B cell (primary cell): ENCODE results near the gene PSAPL1. TPM values are rescaled to one million over a fixed set of nuclear protein-coding genes. Genes with fewer than 3 reads are reported as not detected.

Source experiments
- ATAC-seq: fragments of 200-7000 bp; cut with Tn5 transposase; one replicate; pipeline ENCODE4 v1.10.0; 2021; ENCODE audit warnings: low read depth, mild to moderate bottlenecking, moderate number of reproducible peaks, moderate library complexity
- CTCF ChIA-PET: fragments of 350-600 bp; sonication (Branson Sonifier 250); formaldehyde crosslinking; loops from one replicate; lab custom pipeline; 2021; ENCODE audit warnings: antibody characterized with exemption, inconsistent platforms; lab: Charles Lee
- POLR2A ChIA-PET: fragments of 350-600 bp; sonication (Branson Sonifier 250); formaldehyde crosslinking; loops from one replicate; lab custom pipeline; 2021; ENCODE audit warnings: antibody characterized with exemption; lab: Charles Lee
- DNase-seq: peaks from one replicate; pipeline ENCODE4 v3.0.0; 2013
- H2AFZ ChIP-seq: 2 replicates; pipeline ENCODE4 v1.6.1; 2012; ENCODE audit warnings: mild to moderate bottlenecking, low read depth, low read length; ENCODE audit not compliant: insufficient read depth, poor library complexity, severe bottlenecking
- H3K27ac ChIP-seq, 2 donors: 1 replicate in 1 of 2; 2 replicates in 1 of 2; pipeline ENCODE4 v1.5.1; 2012 to 2013; ENCODE audit warnings: low read length in 2 of 2, mild to moderate bottlenecking in 2 of 2, moderate library complexity in 1 of 2
- H3K27me3 ChIP-seq, 4 experiments: fragments of 200-600 bp in 1 of 4; sonication (generic) in 1 of 4; replicated peaks in 1 of 4; 1 replicate in 2 of 4; 2 replicates in 2 of 4; pipeline versions ENCODE4 v1.6.1 to v1.7.0; 2013 to 2016; ENCODE audit warnings: low read length in 3 of 4, mild to moderate bottlenecking in 2 of 4, mixed read lengths in 1 of 4, moderate library complexity in 1 of 4; ENCODE audit not compliant: insufficient read depth in 4 of 4, control insufficient read depth in 3 of 4; ENCODE audit errors: control extremely low read depth in 1 of 4
- H3K36me3 ChIP-seq, 2 experiments: replicated peaks in 1 of 2; 1 replicate in 1 of 2; 2 replicates in 1 of 2; pipeline versions ENCODE4 v1.6.1 to v1.7.1; 2013; ENCODE audit warnings: low read length in 1 of 2; ENCODE audit not compliant: insufficient read depth in 2 of 2, control insufficient read depth in 1 of 2; ENCODE audit errors: control extremely low read depth in 1 of 2, extremely low read depth in 1 of 2
- H3K4me1 ChIP-seq, 2 donors: fragments of 200-600 bp in 1 of 2; sonication (generic) in 1 of 2; 1 replicate in 1 of 2; 2 replicates in 1 of 2; pipeline versions ENCODE4 v1.5.1 to v1.6.1; 2013 to 2017; ENCODE audit warnings: low read length in 2 of 2; ENCODE audit not compliant: control insufficient read depth in 2 of 2, insufficient read depth in 2 of 2
- H3K4me2 ChIP-seq: replicated peaks from 2 replicates; pipeline ENCODE3; 2012; ENCODE audit warnings: mild to moderate bottlenecking, low read depth, low read length; ENCODE audit not compliant: poor library complexity, severe bottlenecking
- H3K4me3 ChIP-seq, 5 experiments: fragments of 200-600 bp in 1 of 5; sonication (generic) in 1 of 5; 1 replicate in 3 of 5; 2 replicates in 2 of 5; pipeline versions ENCODE4 v1.5.1 to v1.7.0; 2011 to 2016; ENCODE audit warnings: low read length in 4 of 5, mild to moderate bottlenecking in 4 of 5, low read depth in 2 of 5, control low read depth in 1 of 5, moderate library complexity in 1 of 5; ENCODE audit not compliant: insufficient read depth in 1 of 5; ENCODE audit errors: control extremely low read depth in 1 of 5, extremely low read depth in 1 of 5
- H3K79me2 ChIP-seq: fragments of 200-600 bp; sonication (generic); one replicate; pipeline ENCODE4 v1.6.0; 2016; ENCODE audit warnings: low read length; ENCODE audit not compliant: control insufficient read depth, insufficient read depth
- H3K9ac ChIP-seq: fragments of 200-600 bp; sonication (generic); 2 replicates; pipeline ENCODE4 v1.6.1; 2017; ENCODE audit warnings: mild to moderate bottlenecking, low read length, moderate library complexity
- H3K9me3 ChIP-seq, 3 donors: one replicate each; pipeline versions ENCODE4 v1.6.1 to v1.7.1; 2013; ENCODE audit warnings: low read length in 2 of 3; ENCODE audit not compliant: control insufficient read depth in 2 of 3, insufficient read depth in 1 of 3; ENCODE audit errors: control extremely low read depth in 1 of 3
- H4K20me1 ChIP-seq: 2 replicates; pipeline ENCODE4 v1.6.0; 2012; ENCODE audit warnings: mild to moderate bottlenecking, low read length; ENCODE audit not compliant: insufficient read depth, control insufficient read depth, poor library complexity, severe bottlenecking
- H3K27ac Mint-ChIP-seq: one replicate; pipeline ENCODE4 v1.8.0; 2021; ENCODE audit warnings: mixed read lengths
- H3K27me3 Mint-ChIP-seq: one replicate; pipeline ENCODE4 v1.8.0; 2021; ENCODE audit warnings: mixed read lengths
- H3K4me1 Mint-ChIP-seq: one replicate; pipeline ENCODE4 v1.8.0; 2021; ENCODE audit warnings: mixed read lengths
- H3K4me3 Mint-ChIP-seq: one replicate; pipeline ENCODE4 v1.8.0; 2021; ENCODE audit warnings: mixed read lengths
- H3K9me3 Mint-ChIP-seq: one replicate; pipeline ENCODE4 v1.8.0; 2022; ENCODE audit warnings: mixed read lengths; ENCODE audit not compliant: insufficient read depth
- CTCF ChIP-seq: fragments of 200-600 bp; IDR thresholded peaks from one replicate; pipeline ENCODE4 v1.8.0; 2022; ENCODE audit warnings: antibody characterized with exemption, mild to moderate bottlenecking
- EZH2 ChIP-seq: IDR thresholded peaks from 2 replicates; pipeline ENCODE4 v1.6.1; 2012; ENCODE audit warnings: borderline replicate concordance, low read depth, mild to moderate bottlenecking, moderate library complexity, low read length; ENCODE audit not compliant: insufficient read depth, poor library complexity, severe bottlenecking
- WGBS: methylation state at CpG from one replicate; pipeline ENCODE4 v1.1.5; 2013; ENCODE audit warnings: missing lambda C conversion rate; ENCODE audit not compliant: insufficient coverage; 5-methylcytosine and 5-hydroxymethylcytosine counted together
- intact Hi-C: fragments of 100-400 bp; cut with micrococcal nuclease; formaldehyde crosslinking; loops from one replicate; pipeline ENCODE4 v1.10.0; 2022
- polyA plus RNA-seq: library from polyadenylated mRNA; depleted of rRNA; stranded (reverse); fragments of >200 nt; gene quantifications from 2 replicates; pipeline ENCODE4 v1.2.3, GENCODE V29; 2012
- total RNA-seq, 2 donors: library from RNA; stranded (reverse); fragments of 120-200 nt in 1 of 2; gene quantifications; 1 replicate in 1 of 2; 2 replicates in 1 of 2; pipeline versions ENCODE4 v1.2.3 to v1.2.4, GENCODE V29; 2013 to 2022

The PSAPL1 gene
- total and polyA plus RNA-seq, 2 donors (not counting 1 experiment from before 2014, with no cell fraction given) = not detected

DNA sequence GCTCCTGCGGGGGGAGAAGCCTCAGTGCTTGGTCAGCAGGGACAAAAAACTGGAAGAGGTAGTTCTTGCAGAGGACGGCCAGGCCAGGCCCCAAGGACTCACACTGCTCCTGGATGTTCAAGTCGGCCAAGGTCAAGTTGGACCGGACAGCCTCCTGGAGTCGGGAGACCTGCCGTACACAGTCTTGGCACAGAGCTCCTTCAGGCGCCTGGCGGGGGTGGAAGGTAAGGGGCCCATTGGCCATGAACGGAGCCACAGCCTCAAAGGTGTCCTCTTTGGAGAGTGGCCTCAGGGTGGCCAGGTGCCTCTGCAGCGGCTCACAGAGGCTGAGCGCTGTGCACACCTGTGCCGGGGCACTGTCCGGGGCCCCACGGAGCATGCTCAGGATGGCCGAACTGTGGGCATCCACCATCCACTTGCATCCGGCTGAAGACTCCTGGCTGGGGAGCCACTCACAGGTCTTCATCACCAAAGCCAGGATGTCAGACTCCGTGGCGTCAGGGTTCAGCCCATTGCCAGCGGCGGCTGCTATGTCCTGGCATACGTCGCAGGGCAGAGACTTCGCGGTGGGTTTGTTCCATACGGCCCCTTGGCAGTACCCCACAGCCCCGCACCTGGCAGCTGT lies 477 bp downstream of the PSAPL1 start:
- CTCF ChIA-PET = no interaction called here
- no peaks in the 10 kb centered on the region for H3K4me1 ChIP-seq
- 94% methylated on average over 26 of the region's 26 CpGs for WGBS

More for the DNA sequence above, 477 bp downstream of the PSAPL1 start:
- Histone ChIP-seq H2AFZ (no peak overlapping the region), H3K27ac (no peak overlapping the region), H3K4me2 (no peak overlapping the region), H3K9me3 (peaks cover 0 to 9% (median 0%) of the 10 kb centered on the region in 3 donors), H3K79me2 (no peaks in the 10 kb centered on the region), H3K4me3 (no peak overlapping the region), H4K20me1 (no peaks in the 10 kb centered on the region), H3K27me3 (no peaks in the 10 kb centered on the region), H3K36me3 (no peaks in the 10 kb centered on the region), H3K9ac (no peak overlapping the region)
- Mint-ChIP-seq H3K27ac (no peak overlapping the region), H3K9me3 (no peaks in the 10 kb centered on the region), H3K4me3 (no peak overlapping the region), H3K27me3 (no peaks in the 10 kb centered on the region), H3K4me1 (no peaks in the 10 kb centered on the region)
- POLR2A ChIA-PET = no interaction called here
- no peak for DNase-seq
- intact Hi-C loops = no loop called here
- no peak for ATAC-seq
- no peak for TF ChIP-seq CTCF
- TF ChIP-seq EZH2 = no peak
